WTC11 (cell line): ENCODE measurements around the gene CLIP1. TPM values are rescaled to one million over a fixed set of nuclear protein-coding genes. Genes with fewer than 3 reads are reported as not detected.

Experiments used
- ATAC-seq: fragments of 200-7000 bp; cut with Tn5 transposase; 2 replicates; pipeline ENCODE4 v1.10.0; 2021; ENCODE audit warnings: mild to moderate bottlenecking, moderate library complexity
- CTCF ChIA-PET: fragments of 300-600 bp; sonication (Branson Sonifier 250); formaldehyde crosslinking; loops from one replicate; lab custom pipeline; 2021; ENCODE audit warnings: antibody characterized with exemption; lab: Charles Lee
- POLR2A ChIA-PET: fragments of 350-600 bp; sonication (Branson Sonifier 250); formaldehyde crosslinking; loops from one replicate; lab custom pipeline; 2021; ENCODE audit warnings: antibody characterized with exemption; lab: Charles Lee
- DNase-seq: peaks from one replicate; pipeline ENCODE4 v3.0.0; 2021; ENCODE audit warnings: low spot score
- H3K27ac Mint-ChIP-seq: 2 replicates; pipeline ENCODE4 v1.8.0; 2021; ENCODE audit warnings: mixed read lengths
- H3K27me3 Mint-ChIP-seq: 2 replicates; pipeline ENCODE4 v1.8.0; 2021; ENCODE audit warnings: low read depth, mild to moderate bottlenecking, moderate library complexity, mixed read lengths
- H3K36me3 Mint-ChIP-seq: 2 replicates; pipeline ENCODE4 v1.8.0; 2021; ENCODE audit warnings: mixed read lengths
- H3K4me1 Mint-ChIP-seq: 2 replicates; pipeline ENCODE4 v1.8.0; 2022; ENCODE audit warnings: mixed read lengths
- H3K4me3 Mint-ChIP-seq: 2 replicates; pipeline ENCODE4 v1.8.0; 2021; ENCODE audit warnings: mild to moderate bottlenecking, moderate library complexity, mixed read lengths
- H3K9me3 Mint-ChIP-seq: 2 replicates; pipeline ENCODE4 v1.8.0; 2021; ENCODE audit warnings: mixed read lengths
- ATF1 ChIP-seq: sonication (generic); formaldehyde crosslinking; IDR thresholded peaks from 2 replicates; pipeline ENCODE4 v1.8.1; 2023; ENCODE audit warnings: mild to moderate bottlenecking, moderate library complexity, missing genetic modification reagents
- CREB1 ChIP-seq: sonication (generic); formaldehyde crosslinking; IDR thresholded peaks from 2 replicates; pipeline ENCODE4 v1.8.0; 2023; ENCODE audit warnings: mild to moderate bottlenecking, missing genetic modification reagents
- EMX1 ChIP-seq: fragments of 250-450 bp; sonication (Bioruptor Pico); IDR thresholded peaks from 2 replicates; pipeline ENCODE4 v1.8.0; 2021; ENCODE audit warnings: mild to moderate bottlenecking
- ETV6 ChIP-seq: sonication (generic); formaldehyde crosslinking; IDR thresholded peaks from 2 replicates; pipeline ENCODE4 v1.8.1; 2022; ENCODE audit warnings: mild to moderate bottlenecking, missing genetic modification reagents
- NFATC4 ChIP-seq: fragments of 250-450 bp; sonication (Bioruptor Pico); IDR thresholded peaks from 2 replicates; pipeline ENCODE4 v1.9.0; 2021; ENCODE audit warnings: mild to moderate bottlenecking
- NR2C2 ChIP-seq: sonication (generic); formaldehyde crosslinking; IDR thresholded peaks from 2 replicates; pipeline ENCODE4 v1.8.0; 2022; ENCODE audit warnings: mild to moderate bottlenecking, missing genetic modification reagents
- PRRX2 ChIP-seq: fragments of 250-450 bp; sonication (Bioruptor Pico); IDR thresholded peaks from 2 replicates; pipeline ENCODE4 v1.8.0; 2021; ENCODE audit warnings: mild to moderate bottlenecking
- ZNF138 ChIP-seq: sonication (generic); formaldehyde crosslinking; conservative IDR thresholded peaks from 2 replicates; pipeline ENCODE4 v1.8.1; 2022; ENCODE audit warnings: mild to moderate bottlenecking, moderate library complexity, missing genetic modification reagents
- ZNF219 ChIP-seq: sonication (generic); formaldehyde crosslinking; IDR thresholded peaks from 2 replicates; pipeline ENCODE4 v1.8.0; 2023; ENCODE audit warnings: missing genetic modification reagents, mild to moderate bottlenecking, borderline replicate concordance
- ZNF263 ChIP-seq: sonication (generic); formaldehyde crosslinking; IDR thresholded peaks from 2 replicates; pipeline ENCODE4 v1.8.1; 2022; ENCODE audit warnings: low read depth, mild to moderate bottlenecking, moderate library complexity, missing genetic modification reagents
- ZNF671 ChIP-seq: fragments of 250-450 bp; sonication (Bioruptor Pico); IDR thresholded peaks from 2 replicates; pipeline ENCODE4 v1.8.0; 2021; ENCODE audit warnings: mild to moderate bottlenecking
- total RNA-seq: library from RNA; stranded (reverse); gene quantifications from 3 replicates; pipeline ENCODE4 v1.2.3, GENCODE V29; 2021
- TF ChIP-seq, protein P1 (sequence below): sonication (generic); formaldehyde crosslinking; conservative IDR thresholded peaks from 2 replicates; pipeline ENCODE4 v1.8.1; 2023; ENCODE audit warnings: mild to moderate bottlenecking, low read depth, missing genetic modification reagents, moderate library complexity
- TF ChIP-seq, protein P2 (sequence below): fragments of 250-450 bp; sonication (Bioruptor Pico); IDR thresholded peaks from 2 replicates; pipeline ENCODE4 v1.9.0; 2021; ENCODE audit warnings: mild to moderate bottlenecking, borderline replicate concordance
- TF ChIP-seq, protein P3 (sequence below): fragments of 250-450 bp; sonication (Bioruptor Pico); conservative IDR thresholded peaks from 2 replicates; pipeline ENCODE4 v1.9.0; 2021; ENCODE audit warnings: mild to moderate bottlenecking
- TF ChIP-seq, protein P4 (sequence below): sonication (generic); formaldehyde crosslinking; IDR thresholded peaks from 2 replicates; pipeline ENCODE4 v1.8.0; 2022; ENCODE audit warnings: mild to moderate bottlenecking, missing genetic modification reagents
- TF ChIP-seq, protein P5 (sequence below): sonication (generic); formaldehyde crosslinking; IDR thresholded peaks from 2 replicates; pipeline ENCODE4 v1.8.1; 2022; ENCODE audit warnings: mild to moderate bottlenecking, missing genetic modification reagents, moderate library complexity, borderline replicate concordance
- TF ChIP-seq, protein P6 (sequence below): sonication (generic); formaldehyde crosslinking; IDR thresholded peaks from 2 replicates; pipeline ENCODE4 v1.8.1; 2022; ENCODE audit warnings: low read depth, missing genetic modification reagents, borderline replicate concordance

Gene CLIP1
- total RNA-seq, 1 experiment from 2014 or later = 24.9 TPM

DNA sequence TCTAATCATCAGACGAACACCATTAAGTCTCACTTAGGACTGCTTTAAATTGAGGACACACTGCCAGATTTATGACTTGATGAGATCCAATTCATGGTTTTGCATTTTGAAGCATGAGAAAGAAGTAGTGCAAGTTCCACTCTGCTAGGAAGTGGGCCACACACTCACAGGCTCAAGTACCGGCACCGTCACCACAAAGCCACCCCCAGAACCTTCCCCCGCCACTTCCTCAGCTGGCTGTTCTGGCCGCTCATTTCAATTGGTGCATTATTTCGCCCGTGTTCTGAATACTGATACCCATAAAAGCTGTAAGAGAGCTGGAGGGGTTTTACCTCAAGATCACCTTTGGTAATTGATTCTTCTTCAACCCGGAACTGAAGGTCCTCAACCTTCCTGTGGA is 70.1 kb downstream of the CLIP1 start:
- DNase-seq (no peak), ATAC-seq (no peak)
- Mint-ChIP-seq H3K36me3 (peaks cover 17% of the 10 kb centered on the region), H3K4me1 (no peaks in the 10 kb centered on the region), H3K27me3 (no peaks in the 10 kb centered on the region), H3K4me3 (no peak overlapping the region), H3K27ac (no peak overlapping the region), H3K9me3 (no peaks in the 10 kb centered on the region)
- ChIA-PET CTCF (no interaction called here), POLR2A (no interaction called here)
- TF ChIP-seq, protein P1, sequence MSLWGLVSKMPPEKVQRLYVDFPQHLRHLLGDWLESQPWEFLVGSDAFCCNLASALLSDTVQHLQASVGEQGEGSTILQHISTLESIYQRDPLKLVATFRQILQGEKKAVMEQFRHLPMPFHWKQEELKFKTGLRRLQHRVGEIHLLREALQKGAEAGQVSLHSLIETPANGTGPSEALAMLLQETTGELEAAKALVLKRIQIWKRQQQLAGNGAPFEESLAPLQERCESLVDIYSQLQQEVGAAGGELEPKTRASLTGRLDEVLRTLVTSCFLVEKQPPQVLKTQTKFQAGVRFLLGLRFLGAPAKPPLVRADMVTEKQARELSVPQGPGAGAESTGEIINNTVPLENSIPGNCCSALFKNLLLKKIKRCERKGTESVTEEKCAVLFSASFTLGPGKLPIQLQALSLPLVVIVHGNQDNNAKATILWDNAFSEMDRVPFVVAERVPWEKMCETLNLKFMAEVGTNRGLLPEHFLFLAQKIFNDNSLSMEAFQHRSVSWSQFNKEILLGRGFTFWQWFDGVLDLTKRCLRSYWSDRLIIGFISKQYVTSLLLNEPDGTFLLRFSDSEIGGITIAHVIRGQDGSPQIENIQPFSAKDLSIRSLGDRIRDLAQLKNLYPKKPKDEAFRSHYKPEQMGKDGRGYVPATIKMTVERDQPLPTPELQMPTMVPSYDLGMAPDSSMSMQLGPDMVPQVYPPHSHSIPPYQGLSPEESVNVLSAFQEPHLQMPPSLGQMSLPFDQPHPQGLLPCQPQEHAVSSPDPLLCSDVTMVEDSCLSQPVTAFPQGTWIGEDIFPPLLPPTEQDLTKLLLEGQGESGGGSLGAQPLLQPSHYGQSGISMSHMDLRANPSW (CRISPR knock-in tag) = no peak
- TF ChIP-seq ZNF138 (CRISPR knock-in tag) = no peak
- no peak for TF ChIP-seq ZNF671 (CRISPR knock-in tag)
- no peak for TF ChIP-seq ETV6
- TF ChIP-seq, protein P2, sequence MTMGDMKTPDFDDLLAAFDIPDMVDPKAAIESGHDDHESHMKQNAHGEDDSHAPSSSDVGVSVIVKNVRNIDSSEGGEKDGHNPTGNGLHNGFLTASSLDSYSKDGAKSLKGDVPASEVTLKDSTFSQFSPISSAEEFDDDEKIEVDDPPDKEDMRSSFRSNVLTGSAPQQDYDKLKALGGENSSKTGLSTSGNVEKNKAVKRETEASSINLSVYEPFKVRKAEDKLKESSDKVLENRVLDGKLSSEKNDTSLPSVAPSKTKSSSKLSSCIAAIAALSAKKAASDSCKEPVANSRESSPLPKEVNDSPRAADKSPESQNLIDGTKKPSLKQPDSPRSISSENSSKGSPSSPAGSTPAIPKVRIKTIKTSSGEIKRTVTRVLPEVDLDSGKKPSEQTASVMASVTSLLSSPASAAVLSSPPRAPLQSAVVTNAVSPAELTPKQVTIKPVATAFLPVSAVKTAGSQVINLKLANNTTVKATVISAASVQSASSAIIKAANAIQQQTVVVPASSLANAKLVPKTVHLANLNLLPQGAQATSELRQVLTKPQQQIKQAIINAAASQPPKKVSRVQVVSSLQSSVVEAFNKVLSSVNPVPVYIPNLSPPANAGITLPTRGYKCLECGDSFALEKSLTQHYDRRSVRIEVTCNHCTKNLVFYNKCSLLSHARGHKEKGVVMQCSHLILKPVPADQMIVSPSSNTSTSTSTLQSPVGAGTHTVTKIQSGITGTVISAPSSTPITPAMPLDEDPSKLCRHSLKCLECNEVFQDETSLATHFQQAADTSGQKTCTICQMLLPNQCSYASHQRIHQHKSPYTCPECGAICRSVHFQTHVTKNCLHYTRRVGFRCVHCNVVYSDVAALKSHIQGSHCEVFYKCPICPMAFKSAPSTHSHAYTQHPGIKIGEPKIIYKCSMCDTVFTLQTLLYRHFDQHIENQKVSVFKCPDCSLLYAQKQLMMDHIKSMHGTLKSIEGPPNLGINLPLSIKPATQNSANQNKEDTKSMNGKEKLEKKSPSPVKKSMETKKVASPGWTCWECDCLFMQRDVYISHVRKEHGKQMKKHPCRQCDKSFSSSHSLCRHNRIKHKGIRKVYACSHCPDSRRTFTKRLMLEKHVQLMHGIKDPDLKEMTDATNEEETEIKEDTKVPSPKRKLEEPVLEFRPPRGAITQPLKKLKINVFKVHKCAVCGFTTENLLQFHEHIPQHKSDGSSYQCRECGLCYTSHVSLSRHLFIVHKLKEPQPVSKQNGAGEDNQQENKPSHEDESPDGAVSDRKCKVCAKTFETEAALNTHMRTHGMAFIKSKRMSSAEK (CRISPR knock-in tag) = no peak
- TF ChIP-seq ATF1 (CRISPR knock-in tag) = no peak
- TF ChIP-seq, protein P3, sequence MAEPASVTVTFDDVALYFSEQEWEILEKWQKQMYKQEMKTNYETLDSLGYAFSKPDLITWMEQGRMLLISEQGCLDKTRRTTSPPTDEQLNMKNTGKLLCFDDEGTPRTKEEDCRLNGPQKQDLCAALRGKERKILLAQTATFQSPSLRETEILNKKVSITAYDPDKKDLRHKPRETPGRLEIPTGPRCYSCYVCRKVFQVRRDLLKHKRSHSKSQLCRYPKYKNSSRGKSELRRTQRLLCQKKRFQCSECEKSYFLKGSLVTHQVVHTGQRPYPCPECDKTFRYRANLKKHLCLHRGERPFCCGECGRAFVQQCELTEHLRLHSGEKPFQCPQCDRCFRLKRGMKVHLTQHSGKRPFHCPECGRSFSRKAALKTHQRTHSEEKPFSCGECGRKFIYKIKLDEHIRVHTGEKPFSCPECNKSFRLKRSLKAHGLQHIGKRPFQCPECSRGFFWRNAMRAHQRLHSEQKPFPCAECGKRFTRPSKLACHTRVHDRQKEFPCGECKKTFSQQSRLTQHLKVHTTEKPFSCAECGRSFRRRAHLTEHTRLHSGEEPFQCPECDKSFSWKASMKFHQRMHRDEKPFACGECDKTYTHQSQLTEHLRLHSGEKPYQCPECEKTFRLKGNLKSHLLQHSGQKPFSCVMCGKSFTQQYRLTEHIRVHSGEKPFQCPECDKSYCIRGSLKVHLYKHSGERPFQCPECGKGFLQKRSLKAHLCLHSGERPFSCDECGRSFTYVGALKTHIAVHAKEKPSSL (CRISPR knock-in tag) = no peak
- TF ChIP-seq NR2C2 (CRISPR knock-in tag) = no peak
- no peak for TF ChIP-seq CREB1
- TF ChIP-seq, protein P4, sequence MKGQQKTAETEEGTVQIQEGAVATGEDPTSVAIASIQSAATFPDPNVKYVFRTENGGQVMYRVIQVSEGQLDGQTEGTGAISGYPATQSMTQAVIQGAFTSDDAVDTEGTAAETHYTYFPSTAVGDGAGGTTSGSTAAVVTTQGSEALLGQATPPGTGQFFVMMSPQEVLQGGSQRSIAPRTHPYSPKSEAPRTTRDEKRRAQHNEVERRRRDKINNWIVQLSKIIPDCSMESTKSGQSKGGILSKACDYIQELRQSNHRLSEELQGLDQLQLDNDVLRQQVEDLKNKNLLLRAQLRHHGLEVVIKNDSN = no peak
- TF ChIP-seq NFATC4 (CRISPR knock-in tag) = no peak
- TF ChIP-seq ZNF263 (CRISPR knock-in tag) = no peak
- TF ChIP-seq PRRX2 (CRISPR knock-in tag) = no peak
- TF ChIP-seq ZNF219 (CRISPR knock-in tag) = no peak
- no peak for TF ChIP-seq EMX1 (CRISPR knock-in tag)
- TF ChIP-seq, protein P5, sequence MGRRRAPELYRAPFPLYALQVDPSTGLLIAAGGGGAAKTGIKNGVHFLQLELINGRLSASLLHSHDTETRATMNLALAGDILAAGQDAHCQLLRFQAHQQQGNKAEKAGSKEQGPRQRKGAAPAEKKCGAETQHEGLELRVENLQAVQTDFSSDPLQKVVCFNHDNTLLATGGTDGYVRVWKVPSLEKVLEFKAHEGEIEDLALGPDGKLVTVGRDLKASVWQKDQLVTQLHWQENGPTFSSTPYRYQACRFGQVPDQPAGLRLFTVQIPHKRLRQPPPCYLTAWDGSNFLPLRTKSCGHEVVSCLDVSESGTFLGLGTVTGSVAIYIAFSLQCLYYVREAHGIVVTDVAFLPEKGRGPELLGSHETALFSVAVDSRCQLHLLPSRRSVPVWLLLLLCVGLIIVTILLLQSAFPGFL = no peak
- TF ChIP-seq, protein P6, sequence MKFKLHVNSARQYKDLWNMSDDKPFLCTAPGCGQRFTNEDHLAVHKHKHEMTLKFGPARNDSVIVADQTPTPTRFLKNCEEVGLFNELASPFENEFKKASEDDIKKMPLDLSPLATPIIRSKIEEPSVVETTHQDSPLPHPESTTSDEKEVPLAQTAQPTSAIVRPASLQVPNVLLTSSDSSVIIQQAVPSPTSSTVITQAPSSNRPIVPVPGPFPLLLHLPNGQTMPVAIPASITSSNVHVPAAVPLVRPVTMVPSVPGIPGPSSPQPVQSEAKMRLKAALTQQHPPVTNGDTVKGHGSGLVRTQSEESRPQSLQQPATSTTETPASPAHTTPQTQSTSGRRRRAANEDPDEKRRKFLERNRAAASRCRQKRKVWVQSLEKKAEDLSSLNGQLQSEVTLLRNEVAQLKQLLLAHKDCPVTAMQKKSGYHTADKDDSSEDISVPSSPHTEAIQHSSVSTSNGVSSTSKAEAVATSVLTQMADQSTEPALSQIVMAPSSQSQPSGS (CRISPR knock-in tag) = no peak
